Natural killer cell (primary cell): ENCODE results near the gene OR52I2. TPM values are rescaled to one million over a fixed set of nuclear protein-coding genes. Genes with fewer than 3 reads are reported as not detected.

Experiments
- ATAC-seq, 3 donors: fragments of 150-1000 bp in 2 of 3; fragments of 200-7000 bp in 1 of 3; cut with Tn5 transposase; 1 replicate in 1 of 3; 2 replicates in 2 of 3; pipeline ENCODE4 v1.10.0; 2021; ENCODE audit warnings: mild to moderate bottlenecking in 2 of 3, moderate library complexity in 2 of 3
- DNase-seq, 2 donors: peaks; one replicate each; pipeline versions ENCODE4 v3.0.0 to v3.0.0-alpha.2; 2013 to 2021; ENCODE audit warnings: mixed read lengths in 1 of 2
- H3K27ac ChIP-seq: one replicate; pipeline ENCODE4 v1.5.1; 2013; ENCODE audit warnings: mild to moderate bottlenecking, low read length
- H3K27me3 ChIP-seq: one replicate; pipeline ENCODE4 v1.6.1; 2013; ENCODE audit warnings: low read length; ENCODE audit not compliant: control insufficient read depth, insufficient read depth
- H3K36me3 ChIP-seq: one replicate; pipeline ENCODE4 v1.6.1; 2013; ENCODE audit warnings: low read length; ENCODE audit not compliant: control insufficient read depth, insufficient read depth
- H3K4me1 ChIP-seq: one replicate; pipeline ENCODE4 v1.6.1; 2013; ENCODE audit warnings: low read length; ENCODE audit not compliant: control insufficient read depth, insufficient read depth
- H3K4me3 ChIP-seq: one replicate; pipeline ENCODE4 v1.5.1; 2013; ENCODE audit warnings: low read length
- H3K9me3 ChIP-seq: one replicate; pipeline ENCODE4 v1.6.1; 2013; ENCODE audit warnings: low read length; ENCODE audit not compliant: control insufficient read depth, insufficient read depth
- H3K27ac Mint-ChIP-seq, 2 donors: one replicate each; pipeline ENCODE4 v1.8.0; 2022; ENCODE audit warnings: mild to moderate bottlenecking in 2 of 2, mixed read lengths in 2 of 2, moderate library complexity in 1 of 2
- H3K27me3 Mint-ChIP-seq, 2 donors: one replicate each; pipeline ENCODE4 v1.8.0; 2022; ENCODE audit warnings: low read depth in 2 of 2, mixed read lengths in 2 of 2
- H3K36me3 Mint-ChIP-seq: one replicate; pipeline ENCODE4 v1.8.0; 2022; ENCODE audit warnings: mixed read lengths
- H3K4me1 Mint-ChIP-seq, 2 donors: one replicate each; pipeline ENCODE4 v1.8.0; 2022; ENCODE audit warnings: mixed read lengths in 2 of 2
- H3K4me3 Mint-ChIP-seq: one replicate; pipeline ENCODE4 v1.8.0; 2022; ENCODE audit warnings: mild to moderate bottlenecking, moderate library complexity, mixed read lengths
- H3K9me3 Mint-ChIP-seq, 2 donors: one replicate each; pipeline ENCODE4 v1.8.0; 2022; ENCODE audit warnings: mixed read lengths in 2 of 2
- CTCF ChIP-seq: fragments of 200-600 bp; IDR thresholded peaks from one replicate; pipeline ENCODE4 v1.8.0; 2022; ENCODE audit warnings: antibody characterized with exemption
- WGBS: methylation state at CpG from one replicate; pipeline ENCODE4 v1.1.7; 2013; ENCODE audit warnings: missing lambda C conversion rate; ENCODE audit not compliant: insufficient coverage; 5-methylcytosine and 5-hydroxymethylcytosine counted together
- intact Hi-C: fragments of 100-400 bp; cut with micrococcal nuclease; formaldehyde crosslinking; loops from one replicate; pipeline ENCODE4 v1.14.2; 2022
- total RNA-seq, 4 donors: library from RNA; stranded (reverse); fragments of 120-200 nt in 1 of 4; gene quantifications; one replicate each; pipeline versions ENCODE4 v1.2.3 to v1.2.4, GENCODE V29; 2013 to 2022

Gene OR52I2
- total RNA-seq, 3 donors from 2014 or later (not counting 1 experiment from before 2014, with no cell fraction given), result not detected

GRCh38 chr11:4636962-4637661 is 55.6 kb downstream of the OR52I2 start, which contains the start of gene OR51D1:
Gene OR51D1, plus strand, starts transcription at chr11:4637477. Its CDS starts 2,314 bp downstream, at chr11:4639791.
- ATAC-seq (peak; percentile 85 to 99 (median 97)), DNase-seq (peak; percentile 57 to 82)
- Mint-ChIP-seq H3K27me3 (peaks cover 0 to 4% of the 10 kb centered on the region in 2 donors), H3K4me3 (no peak within 1 kb of the TSS), H3K9me3 (no peaks in the 10 kb centered on the region), H3K27ac (no peak within 1 kb of the TSS), H3K4me1 (no peaks in the 10 kb centered on the region), H3K36me3 (no peaks in the 10 kb centered on the region)
- peak; percentile 78 for TF ChIP-seq CTCF
- no peaks in the 10 kb centered on the region for H3K27me3 ChIP-seq
- H3K27ac ChIP-seq, result no peak within 1 kb of the TSS
- H3K36me3 ChIP-seq, result no peaks in the 10 kb centered on the region
- H3K4me1 ChIP-seq, result peaks cover 6% of the 10 kb centered on the region
- WGBS, result 35% methylated on average over 17 of the region's 21 CpGs
- no peak within 1 kb of the TSS for H3K4me3 ChIP-seq
- H3K9me3 ChIP-seq, result no peaks in the 10 kb centered on the region
- intact Hi-C loops, result loop anchor here (2.0 kb wide), 1 partner anchor 1172 kb away; the partner anchor contains the start of gene OR52N2

GRCh38 chr11:4637662-4638047 is 56.1 kb downstream of the OR52I2 start:
- Mint-ChIP-seq H3K4me3 (no peak overlapping the region), H3K9me3 (no peaks in the 10 kb centered on the region), H3K4me1 (no peaks in the 10 kb centered on the region), H3K27me3 (peaks cover 0 to 4% of the 10 kb centered on the region in 2 donors), H3K27ac (no peak overlapping the region), H3K36me3 (no peaks in the 10 kb centered on the region)
- TF ChIP-seq CTCF, result no peak
- 76% methylated on average over 3 of the region's 3 CpGs for WGBS
- ATAC-seq (no peak), DNase-seq (peak in 1 of 2 donors; percentile 2)
- H3K27me3 ChIP-seq, result no peaks in the 10 kb centered on the region
- intact Hi-C loops, result loop anchor here (2.0 kb wide), 1 partner anchor 1171 kb away; the partner anchor contains the start of gene OR52N2
- no peak overlapping the region for H3K4me3 ChIP-seq
- no peak overlapping the region for H3K27ac ChIP-seq
- H3K4me1 ChIP-seq, result peaks cover 6% of the 10 kb centered on the region
- no peaks in the 10 kb centered on the region for H3K36me3 ChIP-seq
- H3K9me3 ChIP-seq, result no peaks in the 10 kb centered on the region

- Histone ChIP-seq H3K27me3 (no peaks in the 10 kb centered on the region), H3K36me3 (no peaks in the 10 kb centered on the region), H3K4me3 (no peak overlapping the region), H3K9me3 (no peaks in the 10 kb centered on the region), H3K27ac (no peak overlapping the region), H3K4me1 (peaks cover 6% of the 10 kb centered on the region)
- Mint-ChIP-seq H3K27me3 (peaks cover 9 to 11% of the 10 kb centered on the region in 2 donors), H3K9me3 (no peaks in the 10 kb centered on the region), H3K4me1 (no peaks in the 10 kb centered on the region), H3K36me3 (no peaks in the 10 kb centered on the region), H3K4me3 (no peak overlapping the region), H3K27ac (no peak overlapping the region)
- no peak for TF ChIP-seq CTCF
- DNase-seq (no peak), ATAC-seq (no peak)
- intact Hi-C loops, result no loop called here
- WGBS, result 82% methylated on average over 6 of the region's 6 CpGs
These were observed 58.4 kb downstream of the OR52I2 start for GRCh38 chr11:4639931-4640330.
